NB4 (cell line): ENCODE measurements around the gene ZCCHC7.

Source experiments
- CTCF ChIP-seq: IDR thresholded peaks from one replicate; pipeline ENCODE4 v1.5.1; 2012; ENCODE audit warnings: low read depth, low read length
- MAX ChIP-seq: IDR thresholded peaks from 2 replicates; pipeline ENCODE4 v1.6.1; 2011; ENCODE audit warnings: low read depth, low read length
- POLR2A ChIP-seq: IDR thresholded peaks from 2 replicates; pipeline ENCODE4 v1.6.1; 2011; ENCODE audit warnings: mild to moderate bottlenecking; ENCODE audit not compliant: insufficient read length; ENCODE audit errors: extremely low read depth

GRCh38 chr9:37229882-37230482 lies 109.6 kb downstream of the ZCCHC7 start:
- TF ChIP-seq CTCF (no peak), POLR2A (no peak), MAX (no peak)
